GM21526 (cell line): ENCODE data around the gene POTEJ.
"Not testable (repeated sequence)": the region's sequence is repeated elsewhere in the genome, so short reads cannot be mapped to it uniquely, and the experiment has no call there.

Source experiments
- ATAC-seq: cut with Tn5 transposase; IDR thresholded peaks from one replicate; pipeline ENCODE4 v1.9.1; 2021; ENCODE audit warnings: moderate library complexity; ENCODE audit not compliant: unreplicated experiment, low FRiP score

The POTEJ gene

GRCh38 chr2:130599926-130600325, 11.3 kb upstream of the POTEJ start:
- ATAC-seq = not testable (repeated sequence)

- ATAC-seq = not testable (repeated sequence)
Measured at GRCh38 chr2:130601648-130602302, 9.5 kb upstream of the POTEJ start.

GRCh38 chr2:130608276-130609001, 2.8 kb upstream of the POTEJ start:
- not testable (repeated sequence) for ATAC-seq

GRCh38 chr2:130609002-130609920, 2.0 kb upstream of the POTEJ start:
- not testable (repeated sequence) for ATAC-seq

GRCh38 chr2:130610486-130610885, 754 bp upstream of the POTEJ start:
- ATAC-seq = not testable (repeated sequence)

GRCh38 chr2:130628784-130629475, 17.7 kb downstream of the POTEJ start:
- ATAC-seq = not testable (repeated sequence)

- ATAC-seq = not testable (repeated sequence)
Measured at GRCh38 chr2:130638973-130639372, 27.7 kb downstream of the POTEJ start.

- not testable (repeated sequence) for ATAC-seq
Measured at GRCh38 chr2:130641688-130642087, 30.4 kb downstream of the POTEJ start.

GRCh38 chr2:130649285-130649684, 38.0 kb downstream of the POTEJ start:
- not testable (repeated sequence) for ATAC-seq

GRCh38 chr2:130664506-130664905, 53.3 kb downstream of the POTEJ start:
- not testable (repeated sequence) for ATAC-seq

- not testable (repeated sequence) for ATAC-seq
Measured at GRCh38 chr2:130665596-130665995, 54.4 kb downstream of the POTEJ start.

- ATAC-seq = not testable (repeated sequence)
Measured at GRCh38 chr2:130667516-130667915, 56.3 kb downstream of the POTEJ start.

- not testable (repeated sequence) for ATAC-seq
Measured at GRCh38 chr2:130670026-130670745, 58.9 kb downstream of the POTEJ start.

GRCh38 chr2:130692041-130692770, 81.0 kb downstream of the POTEJ start:
- not testable (repeated sequence) for ATAC-seq

GRCh38 chr2:130693474-130693873, 82.2 kb downstream of the POTEJ start:
- ATAC-seq = not testable (repeated sequence)

GRCh38 chr2:130703250-130703649, 92.0 kb downstream of the POTEJ start:
- ATAC-seq = not testable (repeated sequence)
